Ammon's horn (tissue), 1 donor: ENCODE data around the gene S100Z.
A peak's percentile ranks its signal among the peaks of the same experiment; 100 is the strongest.

Source experiments
- DNase-seq: peaks from one replicate; pipeline ENCODE4 v3.0.0-alpha.2; 2016; ENCODE audit warnings: low spot score

The S100Z gene

DNA sequence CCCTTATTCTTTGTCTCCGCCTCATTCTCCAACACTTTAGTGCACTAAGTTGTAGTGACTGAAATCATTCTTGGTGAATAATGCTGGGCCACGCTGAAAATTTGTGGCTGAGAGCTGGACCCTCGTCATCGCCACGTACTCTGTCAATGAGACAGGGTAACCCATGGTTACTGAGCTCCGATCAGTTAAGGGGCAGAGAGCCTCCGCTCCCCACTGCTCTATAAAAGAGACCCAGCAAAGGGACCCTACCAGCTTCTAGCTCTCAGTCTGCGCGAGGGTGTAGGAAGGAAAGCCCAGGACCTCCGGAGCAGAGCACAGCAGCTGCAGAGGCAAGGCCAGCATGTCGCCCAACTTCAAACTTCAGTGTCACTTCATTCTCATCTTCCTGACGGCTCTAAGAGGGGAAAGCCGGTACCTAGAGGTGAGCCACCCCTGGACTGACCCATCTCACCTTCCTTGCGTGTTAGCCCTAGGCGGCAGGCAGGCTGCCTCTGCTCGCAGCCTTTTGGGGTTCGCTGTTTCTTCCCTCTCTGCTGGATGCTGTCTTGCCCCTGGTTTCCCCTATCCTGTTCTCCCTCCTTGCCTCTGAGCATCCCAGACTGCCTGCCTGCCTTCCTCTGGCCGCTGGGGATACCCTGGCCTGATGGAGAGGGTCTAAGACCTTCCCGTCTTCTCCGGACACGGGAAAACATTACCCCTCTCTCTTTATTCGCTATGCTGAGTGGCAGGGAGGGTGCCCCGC, 103.2 kb downstream of the S100Z start, which contains the start of gene CRHBP:
Gene CRHBP, plus strand, starts transcription at position 251 of the 742 bp plus-strand sequence. Its CDS starts 90 bp downstream, at position 341.
- no peak for DNase-seq

DNA sequence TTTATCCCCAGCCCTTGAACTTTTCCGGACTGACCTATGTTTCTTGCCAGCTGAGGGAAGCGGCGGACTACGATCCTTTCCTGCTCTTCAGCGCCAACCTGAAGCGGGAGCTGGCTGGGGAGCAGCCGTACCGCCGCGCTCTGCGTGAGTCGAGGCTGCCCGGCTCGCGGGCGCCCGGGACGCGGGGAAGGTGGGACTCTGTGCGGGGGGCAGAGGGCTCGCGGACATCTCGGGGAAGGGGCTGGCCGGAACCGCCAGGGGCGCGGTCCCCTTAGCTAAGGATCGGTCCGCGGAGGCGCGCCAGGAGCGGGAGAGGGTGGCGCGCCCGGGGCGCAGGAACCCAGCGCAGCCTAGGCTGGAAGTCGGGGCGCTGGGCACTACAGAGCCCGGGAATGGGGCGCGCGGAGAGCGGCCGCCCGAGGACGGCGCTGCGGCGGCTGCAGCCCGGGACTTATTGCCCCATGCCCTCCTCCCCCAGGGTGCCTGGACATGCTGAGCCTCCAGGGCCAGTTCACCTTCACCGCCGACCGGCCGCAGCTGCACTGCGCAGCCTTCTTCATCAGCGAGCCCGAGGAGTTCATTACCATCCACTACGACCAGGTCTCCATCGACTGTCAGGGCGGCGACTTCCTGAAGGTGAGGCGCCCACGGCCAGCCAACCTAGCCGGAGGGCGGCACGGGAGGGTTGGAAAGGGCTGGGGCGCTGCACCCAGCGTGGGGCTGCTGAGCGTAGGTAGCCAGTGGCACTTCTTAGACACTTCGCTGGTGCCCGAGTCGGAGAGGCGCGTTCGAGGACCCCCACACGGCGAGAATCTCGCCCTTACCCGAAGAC, 104.0 kb downstream of the S100Z start:
- peak; percentile 24 for DNase-seq

DNA sequence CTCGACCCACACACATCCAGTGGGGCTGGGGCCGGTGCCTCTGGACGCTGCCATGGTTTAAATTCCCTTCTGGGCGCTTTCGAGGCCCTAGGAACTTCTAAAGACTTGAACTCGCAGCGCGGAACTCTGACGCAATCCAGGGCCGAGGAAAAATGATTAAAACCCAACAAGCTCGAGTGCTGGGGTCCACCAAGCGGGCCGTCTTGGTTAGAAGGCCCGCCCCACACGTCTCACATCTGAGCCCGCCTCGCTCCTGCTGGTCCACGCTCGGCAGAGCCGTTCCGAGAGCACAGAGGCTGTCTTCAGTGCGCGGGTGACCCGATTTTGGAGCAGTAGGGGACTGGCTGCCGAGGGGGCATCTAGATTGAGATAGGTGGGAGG, 104.6 kb downstream of the S100Z start:
- DNase-seq = no peak

DNA sequence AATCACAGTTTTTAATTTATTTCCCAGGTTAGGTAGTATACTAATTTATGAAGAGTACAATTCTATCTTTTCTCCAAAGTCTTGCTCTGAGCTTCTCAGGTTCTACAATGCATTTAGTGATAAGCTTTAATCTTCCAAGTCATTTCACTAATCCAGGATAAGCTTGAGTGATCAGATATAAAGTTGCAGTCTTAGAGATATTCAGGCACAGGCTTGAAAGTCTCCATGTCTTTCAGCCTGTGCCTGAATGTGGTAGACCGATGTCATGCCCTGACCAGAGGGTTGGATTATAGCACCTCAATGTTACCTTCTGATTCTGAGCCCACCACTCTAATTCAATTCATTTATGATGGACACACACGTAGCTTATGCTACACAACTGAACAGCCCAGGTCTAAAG, 106.2 kb downstream of the S100Z start:
- DNase-seq = no peak

DNA sequence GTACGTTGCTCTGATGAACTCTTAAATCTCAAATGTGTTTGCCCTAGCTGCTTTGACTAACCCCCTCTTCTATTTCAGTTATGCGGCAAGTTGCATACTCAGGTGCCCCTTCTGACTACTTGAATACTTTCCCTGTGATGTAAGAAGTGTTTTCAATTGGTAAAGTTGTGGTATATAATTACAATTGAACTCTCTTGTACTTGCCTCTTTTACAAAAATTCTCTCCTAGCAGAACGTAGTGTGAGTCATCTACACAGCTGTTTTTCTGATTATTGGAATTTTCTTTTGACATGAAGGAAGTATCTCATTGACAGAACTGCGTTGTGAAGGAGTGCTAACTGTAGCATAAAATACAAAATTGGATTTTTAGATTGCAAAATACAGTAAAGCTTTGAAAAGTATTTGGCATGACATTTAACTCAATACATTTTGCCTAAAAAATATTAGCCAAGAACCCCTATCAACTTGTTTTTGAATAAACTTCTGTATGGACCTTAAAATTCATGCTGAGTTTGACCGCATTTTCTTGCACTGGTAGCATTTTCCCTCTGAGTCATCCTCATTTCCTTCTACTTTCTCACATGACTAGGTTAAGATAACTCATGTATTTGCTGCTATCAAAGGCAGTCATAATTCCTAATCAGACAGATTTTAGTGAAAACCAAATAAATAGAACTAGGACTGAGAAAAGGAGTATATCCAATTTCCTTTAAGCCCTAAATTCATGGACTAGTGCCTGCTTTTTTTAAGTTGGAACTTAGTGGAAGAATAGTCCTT, 109.4 kb downstream of the S100Z start:
- no peak for DNase-seq

DNA sequence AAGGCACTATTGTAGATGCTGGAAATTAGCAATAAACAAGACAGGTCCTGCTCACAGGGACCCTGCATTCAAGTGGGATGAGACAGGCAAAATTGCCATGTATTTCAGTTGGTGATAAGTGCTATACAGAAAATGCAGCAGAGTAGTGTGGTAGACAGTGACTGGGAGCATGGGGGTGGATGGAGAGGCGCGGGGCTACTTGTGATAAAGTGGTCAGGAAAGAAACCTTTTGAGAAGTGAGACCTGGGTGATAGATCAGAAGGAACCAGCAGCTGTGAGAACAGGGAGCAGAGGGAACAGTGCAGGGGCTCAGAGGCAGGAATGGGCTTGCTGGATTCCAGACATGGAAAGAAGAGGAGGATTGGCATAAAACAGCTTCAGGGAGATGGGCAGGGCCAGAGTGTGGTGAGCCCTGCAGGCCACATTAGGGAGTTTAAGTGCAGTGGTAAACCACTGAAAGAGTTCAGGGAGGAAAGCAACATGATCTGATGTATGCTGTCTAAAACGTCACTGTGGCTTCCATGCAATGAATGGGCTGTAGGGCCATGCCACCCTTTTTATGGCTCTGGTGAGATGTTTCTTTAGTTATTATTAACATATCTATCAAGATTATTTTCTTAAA, 110.3 kb downstream of the S100Z start:
- DNase-seq = no peak

DNA sequence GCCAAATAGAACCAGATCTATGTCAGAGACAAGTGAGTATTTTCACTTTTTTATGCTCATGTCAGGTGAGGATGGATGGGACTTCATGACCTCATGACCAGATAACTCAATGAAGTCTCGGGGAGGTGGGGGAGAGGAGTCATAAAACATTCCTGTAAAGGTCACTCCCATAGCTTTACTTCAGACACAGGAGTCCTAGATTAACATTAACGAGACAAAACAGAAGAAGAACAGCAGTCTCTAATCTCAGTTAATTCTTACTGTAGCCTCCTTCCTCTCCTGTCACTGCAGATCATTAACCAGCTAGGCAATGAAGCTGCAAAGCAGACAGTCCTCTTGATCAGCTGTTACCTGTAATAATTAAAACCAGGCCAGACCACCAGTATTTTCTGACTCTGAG, 114.2 kb downstream of the S100Z start:
- DNase-seq = no peak
